K562 (cell line): Measurements from ENCODE around the gene ABCB9. TPM values are rescaled to one million over a fixed set of nuclear protein-coding genes. Genes with fewer than 3 reads are reported as not detected.

Source experiments
- ATAC-seq: fragments of 200-7000 bp; cut with Tn5 transposase; 3 replicates; pipeline ENCODE4 v1.9.1; 2020; ENCODE audit warnings: moderate library complexity
- BruUV-seq: library from RNA; stranded (reverse); fragments of 400-500 nt; replicated peaks from 2 replicates; lab custom pipeline; 2021; lab: Mats Ljungman, UMichigan
- CTCF ChIA-PET: fragments of 300-600 bp; formaldehyde crosslinking; extraction: SDS; loops from one replicate; lab custom pipeline; 2021; ENCODE audit warnings: low intra/inter-chr PET ratio; lab: Yijun Ruan, JAX
- POLR2A ChIA-PET: fragments of 300-600, 350-650 bp; sonication (Branson Sonifier 250); formaldehyde crosslinking; extraction: SDS; loops from one replicate; lab custom pipeline; 2021; ENCODE audit warnings: antibody characterized with exemption, inconsistent platforms; lab: Yijun Ruan, JAX
- DNase-seq, 4 experiments: peaks; one replicate each; pipeline versions ENCODE4 v3.0.0 to v3.0.0-alpha.2; 2011 to 2018; ENCODE audit warnings: low spot score in 3 of 4, mixed read lengths in 3 of 4; ENCODE audit errors: extremely low read depth in 1 of 4
- FAIRE-seq: peaks from 2 replicates; lab custom pipeline; 2011; peaks lifted over from hg19 to GRCh38; lab: Jason Lieb, UNC
- H2AFZ ChIP-seq: 2 replicates; pipeline ENCODE4 v1.6.0; 2011; ENCODE audit warnings: low read depth, low read length, control low read depth, inconsistent platforms
- H3K27ac ChIP-seq: fragments of 200-600 bp; 3 replicates; pipeline ENCODE4 v1.8.0; 2011; ENCODE audit warnings: low read depth, mild to moderate bottlenecking, control low read depth, inconsistent platforms, low read length, moderate library complexity, mixed read lengths; ENCODE audit errors: extremely low read depth
- H3K27me3 ChIP-seq, 2 experiments: fragments of 300-600 bp in 1 of 2; 2 replicates in 1 of 2; 3 replicates in 1 of 2; pipeline versions ENCODE4 v1.6.0 to v1.8.0; 2011; ENCODE audit warnings: inconsistent platforms in 2 of 2, low read length in 2 of 2, mild to moderate bottlenecking in 1 of 2, mixed read lengths in 1 of 2, moderate library complexity in 1 of 2; ENCODE audit not compliant: control insufficient read depth in 2 of 2, insufficient read depth in 2 of 2
- H3K36me3 ChIP-seq: fragments of 300-600 bp; 3 replicates; pipeline ENCODE4 v1.8.0; 2011; ENCODE audit warnings: mild to moderate bottlenecking, low read length, inconsistent platforms; ENCODE audit not compliant: control insufficient read depth, insufficient read depth
- H3K4me1 ChIP-seq, 2 experiments: fragments of 200-600 bp in 1 of 2; replicated peaks in 1 of 2; 2 replicates in 1 of 2; 3 replicates in 1 of 2; pipeline versions ENCODE4 v1.5.1 to v1.8.0; 2011; ENCODE audit warnings: inconsistent platforms in 2 of 2, low read length in 2 of 2, mild to moderate bottlenecking in 1 of 2, mixed read lengths in 1 of 2, moderate library complexity in 1 of 2; ENCODE audit not compliant: control insufficient read depth in 2 of 2, insufficient read depth in 2 of 2
- H3K4me2 ChIP-seq: 2 replicates; pipeline ENCODE4 v1.6.1; 2011; ENCODE audit warnings: low read length, control low read depth, inconsistent platforms, mixed read lengths; ENCODE audit not compliant: insufficient read depth
- H3K4me3 ChIP-seq: fragments of 200-600 bp; sonication (generic), shearing (Covaris generic); 2 replicates; pipeline ENCODE4 v1.5.1; 2016; ENCODE audit warnings: control low read depth, inconsistent platforms
- H3K79me2 ChIP-seq: fragments of 200-600 bp; 3 replicates; pipeline ENCODE4 v1.8.0; 2011; ENCODE audit warnings: low read length, inconsistent platforms; ENCODE audit not compliant: control insufficient read depth, insufficient read depth
- H3K9ac ChIP-seq, 2 experiments: 2 replicates each; pipeline versions ENCODE4 v1.6.0 to v1.6.1; 2011; ENCODE audit warnings: low read depth in 2 of 2, low read length in 2 of 2, control low read depth in 1 of 2, inconsistent platforms in 1 of 2, mild to moderate bottlenecking in 1 of 2, mixed read lengths in 1 of 2; ENCODE audit not compliant: insufficient read depth in 1 of 2
- H3K9me1 ChIP-seq: one replicate; pipeline ENCODE4 v1.6.0; 2011; ENCODE audit warnings: inconsistent platforms, mild to moderate bottlenecking, low read length, moderate library complexity; ENCODE audit not compliant: control insufficient read depth, insufficient read depth
- H3K9me3 ChIP-seq: replicated peaks from 2 replicates; pipeline ENCODE4 v1.5.1; 2011; ENCODE audit warnings: low read depth, low read length, inconsistent platforms; ENCODE audit not compliant: control insufficient read depth, insufficient read depth
- H4K20me1 ChIP-seq: replicated peaks from 2 replicates; pipeline ENCODE4 v1.6.1; 2011; ENCODE audit warnings: low read length, inconsistent platforms, mixed read lengths; ENCODE audit not compliant: control insufficient read depth, insufficient read depth
- MTA2 ChIP-seq: fragments of 450-650 bp; IDR thresholded peaks from 2 replicates; pipeline ENCODE4 v1.6.1; 2016; ENCODE audit warnings: low read depth
- NFE2L1 ChIP-seq: fragments of 450-650 bp; IDR thresholded peaks from 2 replicates; pipeline ENCODE4 v1.6.1; 2016; ENCODE audit warnings: missing genetic modification characterization, low read depth, mild to moderate bottlenecking, missing compliant biosample characterization, moderate library complexity, borderline replicate concordance
- SETDB1 ChIP-seq: IDR thresholded peaks from one replicate; pipeline ENCODE4 v1.6.1; 2012; ENCODE audit warnings: low read length, control low read depth, inconsistent platforms
- TAF7 ChIP-seq: fragments of 450-650 bp; IDR thresholded peaks from 2 replicates; pipeline ENCODE4 v1.6.1; 2016; ENCODE audit warnings: missing genetic modification characterization, missing compliant biosample characterization
- ZNF174 ChIP-seq: fragments of 250-450 bp; sonication (Bioruptor Pico); IDR thresholded peaks from 2 replicates; pipeline ENCODE4 v1.4.0; 2020; ENCODE audit warnings: mild to moderate bottlenecking
- whole genome bisulfite sequencing: fragments of 100-300 bp; shearing (Covaris generic); methylation state at CpG from one replicate; pipeline ENCODE4 v1.1.6; 2016; ENCODE audit warnings: low coverage, mixed read lengths; ENCODE audit not compliant: insufficient coverage; ENCODE audit errors: missing lambda C conversion rate; 5-methylcytosine and 5-hydroxymethylcytosine counted together
- in situ Hi-C: fragments of 300-500 bp; cut with MboI; formaldehyde crosslinking; loops from 4 replicates; pipeline ENCODE4 v1.15.0; 2018; ENCODE audit warnings: inconsistent platforms, mixed read lengths
- intact Hi-C: fragments of 100-400 bp; cut with micrococcal nuclease; formaldehyde crosslinking; loops from 2 replicates; pipeline ENCODE4 v1.14.2; 2022
- polyA plus RNA-seq, 8 experiments: library from polyadenylated mRNA; depleted of rRNA in 4 of 8; stranded (reverse) in 5 of 8; unstranded in 3 of 8; fragments of >200 nt; fragmentation: Nextera tagmentation in 2 of 8; fragmentation: Illumina TruSeq in 1 of 8; extraction: Ambion mirVana in 2 of 8; extraction: Trizol in 1 of 8; gene quantifications; 2 replicates each; pipeline versions ENCODE4 v1.2.1 to v1.2.3, GENCODE V29; 2011 to 2014; ENCODE audit warnings: inconsistent platforms in 1 of 8, missing spikeins in 1 of 8
- total RNA-seq, 7 experiments: library from RNA; depleted of rRNA in 6 of 7; stranded (reverse); fragments of >200 nt in 6 of 7; fragmentation: Illumina TruSeq in 2 of 7; extraction: Trizol in 2 of 7; gene quantifications; 2 replicates each; pipeline versions ENCODE4 v1.2.1 to v1.2.3, GENCODE V29; 2011 to 2021; ENCODE audit warnings: low replicate concordance in 1 of 7
- TF ChIP-seq, protein P1 (sequence below), 2 experiments: fragments of 450-650 bp in 1 of 2; sonication (generic) in 1 of 2; formaldehyde crosslinking in 1 of 2; IDR thresholded peaks in 1 of 2; conservative IDR thresholded peaks in 1 of 2; 2 replicates each; pipeline versions ENCODE4 v1.6.1 to v1.8.1; 2016 to 2023; ENCODE audit warnings: mild to moderate bottlenecking in 2 of 2, moderate library complexity in 2 of 2, inconsistent platforms in 1 of 2, missing genetic modification reagents in 1 of 2
- TF ChIP-seq, protein P2 (sequence below): sonication (generic); formaldehyde crosslinking; IDR thresholded peaks from 2 replicates; pipeline ENCODE4 v1.8.1; 2023; ENCODE audit warnings: mild to moderate bottlenecking, missing genetic modification reagents

Gene ABCB9
- total and polyA plus RNA-seq, 9 of the 15 experiments (the other 6 are each of a cell fraction or from before 2014, with no cell fraction given), result 0.20 to 12.6 (median 6.2) TPM

DNA sequence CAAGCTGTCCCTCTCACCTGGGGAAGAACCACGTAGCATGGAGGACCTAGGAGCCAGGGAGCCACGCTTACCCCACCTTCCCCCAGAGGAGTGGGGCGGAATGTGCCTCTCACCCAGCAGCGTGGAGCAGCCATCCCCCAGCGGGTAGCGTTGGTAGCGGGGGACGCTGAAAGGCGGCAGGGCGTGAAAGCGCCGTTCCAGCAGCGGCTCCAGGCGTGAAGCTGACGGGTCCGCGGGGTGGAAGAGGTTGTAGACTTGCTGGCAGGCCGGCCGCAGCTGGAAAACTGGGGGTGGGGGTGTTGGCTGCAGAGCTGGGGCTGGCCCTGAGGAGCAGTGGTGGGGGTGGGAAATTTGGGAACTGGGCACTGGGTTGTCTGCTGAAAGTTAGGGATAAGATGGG, 26.1 kb upstream of the ABCB9 start:
- FAIRE-seq, result no peak
- ChIA-PET CTCF (no interaction called here), POLR2A (interaction anchor here (0.6 to 1.3 kb wide), 2 partner anchors 9 to 776 kb away, joined by 3 to 4 read pairs; no protein-coding TSS in a partner anchor)
- H2AFZ ChIP-seq, result no peak overlapping the region
- H3K36me3 ChIP-seq, result no peaks in the 10 kb centered on the region
- no peaks in the 10 kb centered on the region for H3K27me3 ChIP-seq
- 77% methylated on average over 16 of the region's 19 CpGs for WGBS
- H3K4me2 ChIP-seq, result no peak overlapping the region
- H3K9me1 ChIP-seq, result no peaks in the 10 kb centered on the region
- no peak for ATAC-seq
- H3K27ac ChIP-seq, result no peak overlapping the region
- intact Hi-C loops (no loop called here), in situ Hi-C loops (no loop called here)
- no peak overlapping the region for H3K4me3 ChIP-seq
- H3K4me1 ChIP-seq, result peaks cover 0 to 55% of the 10 kb centered on the region in 2 experiments; a peak in 2 of 5 replicates
- no peak overlapping the region; a peak in 1 of 4 replicates for H3K9ac ChIP-seq
- DNase-seq, result no peak
- H3K79me2 ChIP-seq, result no peaks in the 10 kb centered on the region
- BruUV-seq, result no TSS peak
- TF ChIP-seq, protein P1, sequence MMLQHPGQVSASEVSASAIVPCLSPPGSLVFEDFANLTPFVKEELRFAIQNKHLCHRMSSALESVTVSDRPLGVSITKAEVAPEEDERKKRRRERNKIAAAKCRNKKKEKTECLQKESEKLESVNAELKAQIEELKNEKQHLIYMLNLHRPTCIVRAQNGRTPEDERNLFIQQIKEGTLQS (IDR thresholded peaks at IDR 0.05), result peak; percentile 19; the same call in 1 of the 2 replicates
- TF ChIP-seq, protein P1 (CRISPR knock-in tag; conservative IDR thresholded peaks at IDR 0.05), result no peak
- TF ChIP-seq, protein P2, sequence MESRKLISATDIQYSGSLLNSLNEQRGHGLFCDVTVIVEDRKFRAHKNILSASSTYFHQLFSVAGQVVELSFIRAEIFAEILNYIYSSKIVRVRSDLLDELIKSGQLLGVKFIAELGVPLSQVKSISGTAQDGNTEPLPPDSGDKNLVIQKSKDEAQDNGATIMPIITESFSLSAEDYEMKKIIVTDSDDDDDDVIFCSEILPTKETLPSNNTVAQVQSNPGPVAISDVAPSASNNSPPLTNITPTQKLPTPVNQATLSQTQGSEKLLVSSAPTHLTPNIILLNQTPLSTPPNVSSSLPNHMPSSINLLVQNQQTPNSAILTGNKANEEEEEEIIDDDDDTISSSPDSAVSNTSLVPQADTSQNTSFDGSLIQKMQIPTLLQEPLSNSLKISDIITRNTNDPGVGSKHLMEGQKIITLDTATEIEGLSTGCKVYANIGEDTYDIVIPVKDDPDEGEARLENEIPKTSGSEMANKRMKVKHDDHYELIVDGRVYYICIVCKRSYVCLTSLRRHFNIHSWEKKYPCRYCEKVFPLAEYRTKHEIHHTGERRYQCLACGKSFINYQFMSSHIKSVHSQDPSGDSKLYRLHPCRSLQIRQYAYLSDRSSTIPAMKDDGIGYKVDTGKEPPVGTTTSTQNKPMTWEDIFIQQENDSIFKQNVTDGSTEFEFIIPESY (CRISPR knock-in tag), result peak; percentile 96
- no peak for TF ChIP-seq SETDB1
- no peak for TF ChIP-seq TAF7
- no peak for TF ChIP-seq MTA2
- no peak for TF ChIP-seq NFE2L1 (tag)
- TF ChIP-seq ZNF174 (CRISPR knock-in tag), result no peak
- no peaks in the 10 kb centered on the region for H4K20me1 ChIP-seq
- no peaks in the 10 kb centered on the region for H3K9me3 ChIP-seq
